Neutrophil (primary cell): ENCODE results near the gene FAM90A26.
"Not testable (repeated sequence)": the region's sequence is repeated elsewhere in the genome, so short reads cannot be mapped to it uniquely, and the experiment has no call there.

Experiments used
- H3K27ac ChIP-seq: fragments of 200-600 bp; sonication (generic); 2 replicates; pipeline ENCODE4 v1.5.1; 2016; ENCODE audit warnings: mild to moderate bottlenecking, moderate library complexity
- H3K27me3 ChIP-seq: fragments of 200-600 bp; sonication (generic); 2 replicates; pipeline ENCODE4 v1.6.0; 2016; ENCODE audit warnings: mild to moderate bottlenecking
- H3K36me3 ChIP-seq: fragments of 200-600 bp; sonication (generic); 2 replicates; pipeline ENCODE4 v1.5.1; 2017
- H3K4me1 ChIP-seq, 2 experiments: fragments of 200-600 bp in 1 of 2; sonication (generic) in 1 of 2; 1 replicate in 1 of 2; 2 replicates in 1 of 2; pipeline versions ENCODE4 v1.5.1 to v1.6.1; 2013 to 2016; ENCODE audit warnings: low read depth in 1 of 2, low read length in 1 of 2, mild to moderate bottlenecking in 1 of 2, moderate library complexity in 1 of 2; ENCODE audit not compliant: control insufficient read depth in 1 of 2, insufficient read depth in 1 of 2
- H3K4me3 ChIP-seq, 2 experiments: fragments of 200-600 bp in 1 of 2; sonication (generic) in 1 of 2; 1 replicate in 1 of 2; 2 replicates in 1 of 2; pipeline ENCODE4 v1.5.1; 2013 to 2016; ENCODE audit warnings: low read depth in 1 of 2, low read length in 1 of 2, mild to moderate bottlenecking in 1 of 2, moderate library complexity in 1 of 2
- H3K9me3 ChIP-seq: fragments of 200-600 bp; sonication (generic); 2 replicates; pipeline ENCODE4 v1.5.1; 2016

The FAM90A26 gene

DNA sequence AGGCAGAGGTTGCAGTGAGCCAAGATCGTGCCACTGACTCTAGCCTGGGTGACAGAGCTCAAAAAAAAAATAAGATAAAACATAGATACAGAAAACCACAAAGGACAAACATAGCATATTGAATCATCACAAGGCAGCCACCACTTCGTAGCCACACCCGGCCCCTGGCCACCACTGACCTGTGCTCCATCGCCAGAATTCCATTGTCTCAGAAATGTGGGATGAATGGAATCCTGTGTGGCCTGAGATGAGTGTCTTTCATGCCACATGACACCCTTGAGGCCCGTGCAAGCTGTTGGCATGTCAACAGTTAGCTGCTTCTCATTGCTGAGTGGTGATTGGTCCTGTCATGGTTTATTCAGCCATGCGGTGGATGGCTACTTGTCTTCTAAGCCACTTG lies 10.2 kb upstream of the FAM90A26 start:
- not testable (repeated sequence) for H3K4me1 ChIP-seq, H3K27ac ChIP-seq, H3K27me3 ChIP-seq, H3K36me3 ChIP-seq, H3K9me3 ChIP-seq, H3K4me3 ChIP-seq

DNA sequence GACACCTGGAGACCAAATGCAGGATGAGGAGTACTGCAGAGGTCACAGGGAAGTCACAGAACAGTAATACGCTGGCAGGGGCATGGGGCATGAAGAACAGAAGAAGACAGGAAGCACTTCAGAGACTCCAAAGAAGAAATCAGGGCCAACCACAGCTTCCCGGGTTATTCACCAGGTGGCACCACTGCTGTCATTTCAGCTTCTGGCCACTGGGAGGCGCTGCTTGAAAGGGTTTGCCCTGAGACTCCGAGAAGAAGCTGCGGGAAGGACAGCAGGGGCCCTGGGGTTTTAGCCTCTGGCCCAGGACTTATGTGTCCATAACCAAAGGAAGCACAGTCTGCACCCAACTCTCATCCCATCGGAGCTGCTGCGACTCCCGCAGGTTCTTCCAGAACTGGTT lies 4.2 kb upstream of the FAM90A26 start:
- not testable (repeated sequence) for H3K27ac ChIP-seq

DNA sequence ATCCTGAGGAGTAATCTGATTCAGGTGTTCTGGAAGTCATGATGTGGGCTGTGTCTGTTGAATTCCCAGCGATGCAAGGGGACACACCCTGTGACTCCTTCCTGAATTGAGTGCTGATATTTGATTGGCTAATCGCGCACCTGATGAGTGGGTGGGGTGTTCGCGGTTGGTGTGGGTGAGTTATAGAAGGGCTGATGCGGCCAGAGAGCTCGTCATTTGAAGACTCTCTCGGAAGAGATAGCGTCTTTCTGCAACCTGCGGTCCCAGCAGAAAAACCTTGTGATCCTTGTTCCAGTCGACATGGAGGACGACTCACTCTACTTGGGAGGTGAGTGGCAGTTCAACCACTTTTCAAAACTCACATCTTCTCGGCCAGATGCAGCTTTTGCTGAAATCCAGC lies 40.1 kb downstream of the FAM90A26 start, which contains the start of gene USP17L10:
Gene USP17L10, plus strand, starts transcription at position 301 of the 400 bp plus-strand sequence. Its CDS starts 0 bp downstream, at position 301.
- H3K9me3 ChIP-seq, H3K27me3 ChIP-seq, H3K27ac ChIP-seq, H3K4me1 ChIP-seq, H3K36me3 ChIP-seq, H3K4me3 ChIP-seq: not testable (repeated sequence)

More for the DNA sequence above, 4.2 kb upstream of the FAM90A26 start:
- not testable (repeated sequence) for H3K27me3 ChIP-seq, H3K4me1 ChIP-seq, H3K9me3 ChIP-seq, H3K4me3 ChIP-seq, H3K36me3 ChIP-seq

DNA sequence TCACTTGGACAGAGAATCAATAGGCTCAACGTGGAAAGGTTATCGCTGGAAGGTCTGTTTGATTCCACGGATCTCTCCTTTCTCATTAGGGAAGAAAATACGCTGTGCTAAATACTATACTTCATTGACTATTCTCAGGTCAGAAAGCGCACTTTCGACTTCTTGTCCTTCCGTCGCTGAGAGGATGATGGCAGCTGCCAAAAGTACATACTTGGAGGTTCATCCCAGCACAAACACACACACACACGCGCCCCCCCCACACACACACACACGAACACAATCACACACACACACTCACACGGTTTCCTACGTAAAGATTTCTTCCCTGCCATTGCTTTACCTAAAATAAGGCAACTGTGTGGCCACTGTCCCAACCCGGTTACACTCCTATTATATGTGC lies 44.5 kb downstream of the FAM90A26 start:
- not testable (repeated sequence) for H3K36me3 ChIP-seq, H3K4me3 ChIP-seq, H3K4me1 ChIP-seq, H3K27me3 ChIP-seq, H3K27ac ChIP-seq, H3K9me3 ChIP-seq

DNA sequence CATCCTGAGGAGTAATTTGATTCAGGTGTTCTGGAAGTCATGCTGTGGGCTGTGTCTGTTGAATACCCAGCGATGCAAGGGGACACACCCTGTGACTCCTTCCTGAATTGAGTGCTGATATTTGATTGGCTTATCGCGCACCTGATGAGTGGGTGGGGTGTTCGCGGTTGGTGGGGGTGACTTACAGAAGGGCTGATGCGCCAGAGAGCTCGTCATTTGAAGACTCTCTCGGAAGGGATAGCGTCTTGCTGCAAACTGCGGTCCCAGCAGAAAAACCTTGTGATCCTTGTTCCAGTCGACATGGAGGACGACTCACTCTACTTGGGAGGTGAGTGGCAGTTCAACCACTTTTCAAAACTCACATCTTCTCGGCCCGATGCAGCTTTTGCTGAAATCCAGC lies 44.9 kb downstream of the FAM90A26 start, which contains the start of gene USP17L11:
Gene USP17L11, plus strand, starts transcription at position 301 of the 400 bp plus-strand sequence. Its CDS starts 0 bp downstream, at position 301.
- not testable (repeated sequence) for H3K36me3 ChIP-seq

DNA sequence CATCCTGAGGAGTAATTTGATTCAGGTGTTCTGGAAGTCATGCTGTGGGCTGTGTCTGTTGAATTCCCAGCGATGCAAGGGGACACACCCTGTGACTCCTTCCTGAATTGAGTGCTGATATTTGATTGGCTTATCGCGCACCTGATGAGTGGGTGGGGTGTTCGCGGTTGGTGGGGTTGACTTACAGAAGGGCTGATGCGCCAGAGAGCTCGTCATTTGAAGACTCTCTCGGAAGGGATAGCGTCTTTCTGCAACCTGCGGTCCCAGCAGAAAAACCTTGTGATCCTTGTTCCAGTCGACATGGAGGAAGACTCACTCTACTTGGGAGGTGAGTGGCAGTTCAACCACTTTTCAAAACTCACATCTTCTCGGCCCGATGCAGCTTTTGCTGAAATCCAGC lies 49.6 kb downstream of the FAM90A26 start, which contains the start of gene USP17L12:
Gene USP17L12, plus strand, starts transcription at position 301 of the 400 bp plus-strand sequence. Its CDS starts 0 bp downstream, at position 301.
- H3K4me1 ChIP-seq, H3K27me3 ChIP-seq, H3K9me3 ChIP-seq, H3K27ac ChIP-seq, H3K36me3 ChIP-seq, H3K4me3 ChIP-seq: not testable (repeated sequence)

More for the DNA sequence above, 44.9 kb downstream of the FAM90A26 start, which contains the start of gene USP17L11:
- not testable (repeated sequence) for H3K4me3 ChIP-seq, H3K27me3 ChIP-seq, H3K9me3 ChIP-seq, H3K4me1 ChIP-seq, H3K27ac ChIP-seq

DNA sequence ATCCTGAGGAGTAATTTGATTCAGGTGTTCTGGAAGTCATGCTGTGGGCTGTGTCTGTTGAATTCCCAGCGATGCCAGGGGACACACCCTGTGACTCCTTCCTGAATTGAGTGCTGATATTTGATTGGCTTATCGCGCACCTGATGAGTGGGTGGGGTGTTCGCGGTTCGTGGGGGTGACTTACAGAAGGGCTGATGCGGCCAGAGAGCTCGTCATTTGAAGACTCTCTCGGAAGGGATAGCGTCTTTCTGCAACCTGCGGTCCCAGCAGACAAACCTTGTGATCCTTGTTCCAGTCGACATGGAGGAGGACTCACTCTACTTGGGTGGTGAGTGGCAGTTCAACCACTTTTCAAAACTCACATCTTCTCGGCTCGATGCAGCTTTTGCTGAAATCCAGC lies 54.4 kb downstream of the FAM90A26 start, which contains the start of gene USP17L13:
Gene USP17L13, plus strand, starts transcription at position 301 of the 400 bp plus-strand sequence. Its CDS starts 0 bp downstream, at position 301.
- H3K4me3 ChIP-seq, H3K9me3 ChIP-seq, H3K27me3 ChIP-seq, H3K4me1 ChIP-seq, H3K36me3 ChIP-seq, H3K27ac ChIP-seq: not testable (repeated sequence)
